Fibroblast of pulmonary artery (primary cell): ENCODE measurements around the gene RAB30.

Experiments
- DNase-seq: peaks from one replicate; pipeline ENCODE4 v3.0.0-alpha.2; 2010; ENCODE audit warnings: low read depth
- H3K4me3 ChIP-seq: replicated peaks from 2 replicates; pipeline ENCODE4 v1.5.1; 2011; ENCODE audit warnings: low read depth, mild to moderate bottlenecking, control low read depth, low read length, moderate library complexity
- CTCF ChIP-seq: IDR thresholded peaks from 2 replicates; pipeline ENCODE4 v1.5.1; 2011; ENCODE audit warnings: mild to moderate bottlenecking, control low read depth, low read length, inconsistent platforms; ENCODE audit errors: missing control alignments

The RAB30 gene

DNA sequence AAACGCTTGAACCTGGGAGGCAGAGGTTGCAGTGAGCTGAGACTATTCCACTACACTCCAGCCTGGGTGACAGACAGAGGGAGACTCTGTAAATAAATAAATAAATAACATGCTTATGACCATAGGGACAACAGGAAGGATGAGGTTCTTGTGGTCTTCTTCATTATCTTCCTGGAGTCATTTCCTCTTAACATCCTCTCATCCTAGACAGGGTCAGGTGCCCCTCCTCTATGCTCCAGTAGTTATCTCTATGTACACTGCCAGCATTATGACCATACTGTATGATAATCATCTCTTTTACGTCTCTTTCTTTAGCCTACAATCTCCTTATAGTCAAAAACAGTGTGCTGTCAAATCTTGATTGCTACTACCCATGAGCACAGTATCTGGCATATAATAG is 17.7 kb downstream of the RAB30 start:
- no peak overlapping the region for H3K4me3 ChIP-seq
- TF ChIP-seq CTCF, result no peak
- DNase-seq, result no peak

- peak; percentile 96 for DNase-seq
- TF ChIP-seq CTCF, result no peak
Measured at GRCh38 chr11:83051760-83052671, 19.7 kb downstream of the RAB30 start.

DNA sequence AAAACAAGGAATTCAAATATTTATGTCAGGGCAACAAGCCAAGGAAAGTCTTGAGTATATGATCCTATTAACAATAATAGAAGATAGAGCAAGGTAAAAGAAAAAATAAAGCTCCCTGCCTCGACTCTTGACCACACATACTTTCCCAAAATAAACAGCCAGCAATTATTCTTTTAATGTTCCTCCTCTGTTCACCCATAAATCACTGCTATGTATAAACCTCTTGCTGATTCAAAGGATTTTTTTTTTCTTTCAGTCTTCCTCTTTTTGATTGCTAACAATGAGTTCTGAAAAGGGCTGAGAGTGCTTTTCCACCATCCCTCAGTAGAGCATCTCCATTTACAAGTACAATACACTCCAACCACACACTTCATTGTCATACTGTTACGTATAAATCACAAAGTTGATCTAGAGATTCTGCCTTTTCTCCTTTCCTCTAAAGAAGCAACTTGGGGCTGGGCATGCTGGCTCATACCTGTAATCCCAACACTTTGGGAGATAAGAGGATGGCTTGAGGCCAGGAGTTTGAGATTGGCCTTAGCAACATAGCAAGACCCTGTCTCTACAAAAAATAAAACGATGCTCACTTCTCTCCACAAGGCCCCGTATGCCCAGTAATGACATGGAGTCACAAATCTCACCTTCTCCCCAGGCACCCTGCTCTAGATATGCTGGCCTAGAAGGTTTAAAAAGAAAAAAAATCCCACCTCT is 24.0 kb downstream of the RAB30 start:
- TF ChIP-seq CTCF, result no peak
- DNase-seq, result no peak
- no peak overlapping the region for H3K4me3 ChIP-seq

More at GRCh38 chr11:83051760-83052671, 19.7 kb downstream of the RAB30 start:
- H3K4me3 ChIP-seq, result no peak overlapping the region

DNA sequence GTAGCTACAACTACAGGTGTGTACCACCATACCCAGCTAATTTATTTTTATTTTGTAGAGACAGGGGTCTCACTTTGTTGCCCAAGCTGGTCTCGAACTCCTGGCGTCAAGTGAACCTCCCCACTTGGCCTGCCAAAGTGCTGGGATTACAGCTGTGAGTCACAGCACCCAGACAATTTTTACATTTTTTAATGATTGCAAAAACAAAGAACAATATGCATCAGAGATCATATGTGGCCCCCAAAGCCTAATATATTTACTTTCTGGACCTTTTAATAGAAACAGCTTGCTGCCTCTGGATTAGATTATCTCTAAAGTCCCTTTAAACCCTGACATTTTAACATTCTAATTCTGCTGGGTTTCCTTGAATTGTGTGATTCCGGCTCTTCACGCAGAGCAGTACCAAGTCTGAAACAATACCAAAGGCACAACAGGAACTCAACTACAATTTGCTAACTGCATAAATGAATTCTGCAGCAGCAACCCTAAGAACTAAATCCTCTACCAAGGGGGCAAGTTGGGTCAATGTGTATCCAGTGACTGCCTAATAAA is 25.0 kb downstream of the RAB30 start:
- no peak overlapping the region for H3K4me3 ChIP-seq
- no peak for TF ChIP-seq CTCF
- DNase-seq, result peak; percentile 52

GRCh38 chr11:83044958-83045712 is 26.6 kb downstream of the RAB30 start:
- TF ChIP-seq CTCF, result no peak
- no peak overlapping the region for H3K4me3 ChIP-seq
- DNase-seq, result peak; percentile 69

DNA sequence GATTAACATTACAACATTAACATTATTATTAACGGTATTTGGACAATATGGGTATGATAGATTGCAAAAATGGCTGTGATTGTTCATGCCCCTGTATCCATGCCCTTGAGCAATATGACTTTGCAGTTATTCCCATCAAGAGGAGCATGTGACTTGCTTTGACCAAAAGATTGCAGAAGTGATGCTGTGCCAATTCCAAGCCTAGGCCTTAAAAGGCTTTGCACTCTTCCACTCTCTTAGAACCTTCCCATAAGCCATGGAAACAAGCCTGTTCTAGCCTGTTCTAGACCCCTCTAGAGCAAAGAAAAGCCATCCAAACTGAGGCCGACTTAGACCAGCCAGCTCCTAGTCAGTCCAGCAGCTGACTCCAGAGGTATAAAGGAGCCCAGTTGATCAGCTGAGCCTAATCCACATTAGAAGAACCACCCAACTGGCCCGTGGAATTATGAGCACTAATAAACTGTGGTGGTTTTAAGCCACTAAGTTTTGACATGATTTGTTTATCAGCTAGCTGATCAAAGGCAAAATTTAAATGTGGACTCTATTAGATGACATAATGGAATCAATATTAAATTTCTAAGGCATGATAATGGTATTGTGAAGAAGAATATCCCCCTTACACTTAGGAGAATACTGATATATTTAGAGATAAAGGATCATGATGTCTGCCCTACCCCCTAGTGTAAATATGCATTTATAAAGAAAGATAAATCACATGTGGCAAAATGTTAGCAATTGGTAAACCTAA is 28.6 kb downstream of the RAB30 start:
- DNase-seq, result peak; percentile 45
- no peak for TF ChIP-seq CTCF
- no peak overlapping the region for H3K4me3 ChIP-seq
